Measurements from ENCODE around the gene EXOC5. TPM values are rescaled to one million over a fixed set of nuclear protein-coding genes. Genes with fewer than 3 reads are reported as not detected.
"Not testable (repeated sequence)": the region's sequence is repeated elsewhere in the genome, so short reads cannot be mapped to it uniquely, and the experiment has no call there.

The EXOC5 gene
- total and polyA plus RNA-seq, 5 donors: 11.3 to 66.5 (median 54.0) TPM

DNA sequence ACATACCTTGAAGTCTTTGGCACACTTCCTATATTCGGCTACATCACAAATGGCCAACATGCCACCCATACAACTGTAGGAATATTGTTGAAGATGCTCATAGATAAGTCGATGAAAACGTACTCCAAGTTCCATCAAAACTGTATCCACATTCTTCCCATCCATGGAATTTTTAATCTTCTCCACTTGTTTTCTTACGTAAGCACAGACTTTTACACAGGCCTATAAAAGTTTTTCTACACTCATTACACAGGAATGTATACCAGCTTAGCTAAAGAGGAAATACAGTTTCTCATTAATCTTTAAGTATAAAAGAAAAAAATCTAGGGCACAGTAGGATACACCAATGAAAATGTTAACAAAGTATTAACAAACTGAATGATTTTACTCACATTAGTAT is 59.1 kb downstream of the EXOC5 start:
- intact Hi-C loops (cut with DNase I): no loop called here
- Histone ChIP-seq H3K27me3 (ENCODE audit: control insufficient read depth, insufficient read depth) (no peaks in the 10 kb centered on the region), H3K27ac (ENCODE audit: low read length) (no peak overlapping the region), H3K4me3 (ENCODE audit: low read length) (no peak overlapping the region), H3K4me1 (ENCODE audit: control insufficient read depth, insufficient read depth, low read length) (no peaks in the 10 kb centered on the region), H3K9me3 (ENCODE audit: control insufficient read depth, low read length) (no peaks in the 10 kb centered on the region)
- 89% methylated on average over 4 of the region's 4 CpGs for WGBS
- ATAC-seq (no peak), DNase-seq (no peak)

DNA sequence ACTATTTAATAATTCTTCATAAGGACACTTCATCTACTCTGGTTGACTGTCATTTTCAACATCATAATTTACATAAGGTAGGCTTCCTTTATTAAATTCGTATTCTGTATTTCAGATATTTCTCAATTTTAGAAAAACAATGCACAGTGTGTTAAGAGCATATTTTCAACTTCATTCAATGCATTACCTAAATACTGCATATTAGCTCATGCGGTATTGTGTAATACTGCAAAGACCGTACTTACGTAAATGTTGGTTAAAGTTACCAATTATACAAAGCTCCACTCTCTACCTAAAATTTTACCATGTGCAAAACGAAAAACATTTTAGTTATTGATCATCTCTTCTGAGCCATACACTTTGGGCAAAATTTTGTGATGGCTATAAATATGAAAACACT is 62.8 kb downstream of the EXOC5 start:
- 91% methylated on average over 5 of the region's 5 CpGs for WGBS
- DNase-seq (no peak), ATAC-seq (no peak)
- Histone ChIP-seq H3K4me1 (ENCODE audit: control insufficient read depth, insufficient read depth, low read length) (no peaks in the 10 kb centered on the region), H3K9me3 (ENCODE audit: control insufficient read depth, low read length) (no peaks in the 10 kb centered on the region), H3K27ac (ENCODE audit: low read length) (no peak overlapping the region), H3K4me3 (ENCODE audit: low read length) (no peak overlapping the region), H3K27me3 (ENCODE audit: control insufficient read depth, insufficient read depth) (no peaks in the 10 kb centered on the region)
- intact Hi-C loops (cut with DNase I): no loop called here

- DNase-seq; H3K4me3 ChIP-seq (ENCODE audit: low read length); H3K27me3 ChIP-seq (ENCODE audit: control insufficient read depth, insufficient read depth); H3K4me1 ChIP-seq (ENCODE audit: control insufficient read depth, insufficient read depth, low read length); intact Hi-C loops (cut with DNase I); H3K9me3 ChIP-seq (ENCODE audit: control insufficient read depth, low read length); ATAC-seq; H3K27ac ChIP-seq (ENCODE audit: low read length): not testable (repeated sequence)
Observed at GRCh38 chr14:57202672-57203071, 66.0 kb downstream of the EXOC5 start.

- ATAC-seq (no peak), DNase-seq (no peak)
- Histone ChIP-seq H3K4me3 (ENCODE audit: low read length) (no peak overlapping the region), H3K27ac (ENCODE audit: low read length) (no peak overlapping the region), H3K27me3 (ENCODE audit: control insufficient read depth, insufficient read depth) (no peaks in the 10 kb centered on the region), H3K4me1 (ENCODE audit: control insufficient read depth, insufficient read depth, low read length) (no peaks in the 10 kb centered on the region), H3K9me3 (ENCODE audit: control insufficient read depth, low read length) (no peaks in the 10 kb centered on the region)
- intact Hi-C loops (cut with DNase I): no loop called here
- WGBS: 93% methylated on average over 6 of the region's 6 CpGs
Observed at GRCh38 chr14:57199921-57200320, 68.8 kb downstream of the EXOC5 start.

DNA sequence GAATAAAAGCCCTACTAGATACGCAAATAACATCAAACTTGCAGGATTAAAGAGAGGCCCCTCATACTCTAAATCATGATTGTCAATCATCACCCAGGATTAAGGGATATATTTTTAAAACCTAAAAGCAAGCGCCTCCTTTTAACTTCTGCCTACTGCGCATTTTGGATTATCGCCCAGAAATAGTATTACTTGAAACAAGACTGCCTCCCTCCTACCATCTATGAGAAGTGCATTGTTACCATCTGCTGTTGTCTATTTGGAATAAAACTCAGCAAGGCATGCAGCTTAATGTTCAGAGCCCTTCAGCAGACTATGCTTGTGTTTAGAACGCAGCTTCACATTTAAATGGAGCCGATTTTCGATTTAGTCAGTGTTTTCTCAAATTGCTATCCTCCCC is 79.6 kb downstream of the EXOC5 start:
- 64% methylated on average over 7 of the region's 7 CpGs for WGBS
- ATAC-seq (no peak), DNase-seq (no peak)
- no peak overlapping the region for H3K27ac ChIP-seq (ENCODE audit: low read length)
- H3K9me3 ChIP-seq (ENCODE audit: control insufficient read depth, low read length): no peaks in the 10 kb centered on the region
- no peaks in the 10 kb centered on the region for H3K4me1 ChIP-seq (ENCODE audit: control insufficient read depth, insufficient read depth, low read length)
- no peak overlapping the region for H3K4me3 ChIP-seq (ENCODE audit: low read length)
- intact Hi-C loops (cut with DNase I): no loop called here
- H3K27me3 ChIP-seq (ENCODE audit: control insufficient read depth, insufficient read depth): no peaks in the 10 kb centered on the region

GRCh38 chr14:57182760-57183503 is 85.8 kb downstream of the EXOC5 start:
- DNase-seq (no peak), ATAC-seq (no peak)
- WGBS: 16% methylated on average over 5 of the region's 5 CpGs
- no peak overlapping the region for H3K27ac ChIP-seq (ENCODE audit: low read length)
- H3K27me3 ChIP-seq (ENCODE audit: control insufficient read depth, insufficient read depth): peaks cover 2% of the 10 kb centered on the region
- no peaks in the 10 kb centered on the region for H3K9me3 ChIP-seq (ENCODE audit: control insufficient read depth, low read length)
- no peak overlapping the region for H3K4me3 ChIP-seq (ENCODE audit: low read length)
- intact Hi-C loops (cut with DNase I): no loop called here
- H3K4me1 ChIP-seq (ENCODE audit: control insufficient read depth, insufficient read depth, low read length): no peaks in the 10 kb centered on the region

- intact Hi-C loops (cut with DNase I): no loop called here
- no peaks in the 10 kb centered on the region for H3K9me3 ChIP-seq (ENCODE audit: control insufficient read depth, low read length)
- H3K27ac ChIP-seq (ENCODE audit: low read length): no peak overlapping the region
- no peak for ATAC-seq
- no peak for DNase-seq
- H3K27me3 ChIP-seq (ENCODE audit: control insufficient read depth, insufficient read depth): peaks cover 2% of the 10 kb centered on the region
- H3K4me1 ChIP-seq (ENCODE audit: control insufficient read depth, insufficient read depth, low read length): no peaks in the 10 kb centered on the region
- 77% methylated on average over 4 of the region's 4 CpGs for WGBS
- no peak overlapping the region for H3K4me3 ChIP-seq (ENCODE audit: low read length)
Observed at GRCh38 chr14:57179273-57179672, 89.4 kb downstream of the EXOC5 start.

DNA sequence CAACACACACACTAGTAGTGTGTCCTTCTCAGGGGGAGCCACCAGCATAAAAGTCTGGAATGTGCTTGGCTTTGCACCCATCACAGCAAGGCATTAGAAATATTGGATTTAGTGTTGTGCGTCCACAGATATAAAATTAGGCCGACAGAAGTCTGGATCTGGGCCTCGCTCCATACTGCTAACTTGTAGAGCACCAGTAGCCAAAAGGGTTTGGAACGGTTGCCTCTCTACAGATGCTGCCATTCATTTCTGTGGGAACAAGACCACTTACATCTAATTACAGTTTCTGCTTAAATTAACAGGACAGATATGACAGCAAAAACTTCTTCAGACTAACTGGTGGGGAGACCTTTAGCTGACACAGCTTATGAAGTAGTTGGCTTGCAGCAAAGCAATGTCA is 94.2 kb downstream of the EXOC5 start:
- Histone ChIP-seq H3K27me3 (ENCODE audit: control insufficient read depth, insufficient read depth) (no peaks in the 10 kb centered on the region), H3K27ac (ENCODE audit: low read length) (no peak overlapping the region), H3K9me3 (ENCODE audit: control insufficient read depth, low read length) (no peaks in the 10 kb centered on the region), H3K4me3 (ENCODE audit: low read length) (no peak overlapping the region), H3K4me1 (ENCODE audit: control insufficient read depth, insufficient read depth, low read length) (no peaks in the 10 kb centered on the region)
- 71% methylated on average over 4 of the region's 4 CpGs for WGBS
- DNase-seq (no peak), ATAC-seq (no peak)
- intact Hi-C loops (cut with DNase I): no loop called here

DNA sequence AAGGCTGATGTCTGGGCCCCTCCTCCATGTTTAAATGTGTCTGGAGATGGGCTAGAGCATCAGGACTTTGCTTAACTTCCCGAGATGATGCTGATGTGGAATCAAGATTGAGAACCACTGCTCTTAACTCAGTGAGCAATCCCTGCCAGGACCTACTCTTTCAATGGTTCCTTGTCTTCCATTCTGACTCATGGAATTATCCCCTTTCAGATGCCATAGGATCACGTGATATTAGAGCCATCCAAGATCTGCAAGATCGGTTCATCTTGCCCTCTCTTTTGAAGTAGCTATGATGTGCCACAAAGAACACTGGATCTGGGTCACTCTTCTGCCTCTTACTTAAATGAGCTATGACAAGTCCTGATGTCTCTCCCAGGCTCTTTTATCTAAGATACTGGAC is 96.8 kb downstream of the EXOC5 start:
- DNase-seq (no peak), ATAC-seq (no peak)
- intact Hi-C loops (cut with DNase I): no loop called here
- Histone ChIP-seq H3K4me1 (ENCODE audit: control insufficient read depth, insufficient read depth, low read length) (no peaks in the 10 kb centered on the region), H3K9me3 (ENCODE audit: control insufficient read depth, low read length) (no peaks in the 10 kb centered on the region), H3K27me3 (ENCODE audit: control insufficient read depth, insufficient read depth) (no peaks in the 10 kb centered on the region), H3K4me3 (ENCODE audit: low read length) (no peak overlapping the region), H3K27ac (ENCODE audit: low read length) (no peak overlapping the region)
- 79% methylated on average over 3 of the region's 3 CpGs for WGBS

- intact Hi-C loops (cut with DNase I): no loop called here
- Histone ChIP-seq H3K9me3 (ENCODE audit: control insufficient read depth, low read length) (no peaks in the 10 kb centered on the region), H3K27me3 (ENCODE audit: control insufficient read depth, insufficient read depth) (no peaks in the 10 kb centered on the region), H3K4me1 (ENCODE audit: control insufficient read depth, insufficient read depth, low read length) (no peaks in the 10 kb centered on the region), H3K4me3 (ENCODE audit: low read length) (no peak overlapping the region), H3K27ac (ENCODE audit: low read length) (no peak overlapping the region)
- DNase-seq (no peak), ATAC-seq (no peak)
- 86% methylated on average over 5 of the region's 5 CpGs for WGBS
Observed at GRCh38 chr14:57171363-57171762, 97.3 kb downstream of the EXOC5 start.

- no peaks in the 10 kb centered on the region for H3K4me1 ChIP-seq (ENCODE audit: control insufficient read depth, insufficient read depth, low read length)
- no peaks in the 10 kb centered on the region for H3K9me3 ChIP-seq (ENCODE audit: control insufficient read depth, low read length)
- ATAC-seq (no peak), DNase-seq (no peak)
- intact Hi-C loops (cut with DNase I): no loop called here
- no peaks in the 10 kb centered on the region for H3K27me3 ChIP-seq (ENCODE audit: control insufficient read depth, insufficient read depth)
- H3K4me3 ChIP-seq (ENCODE audit: low read length): no peak overlapping the region
- WGBS: 63% methylated on average over 3 of the region's 3 CpGs
- H3K27ac ChIP-seq (ENCODE audit: low read length): no peak overlapping the region
Observed at GRCh38 chr14:57169901-57170300, 98.8 kb downstream of the EXOC5 start.

DNA sequence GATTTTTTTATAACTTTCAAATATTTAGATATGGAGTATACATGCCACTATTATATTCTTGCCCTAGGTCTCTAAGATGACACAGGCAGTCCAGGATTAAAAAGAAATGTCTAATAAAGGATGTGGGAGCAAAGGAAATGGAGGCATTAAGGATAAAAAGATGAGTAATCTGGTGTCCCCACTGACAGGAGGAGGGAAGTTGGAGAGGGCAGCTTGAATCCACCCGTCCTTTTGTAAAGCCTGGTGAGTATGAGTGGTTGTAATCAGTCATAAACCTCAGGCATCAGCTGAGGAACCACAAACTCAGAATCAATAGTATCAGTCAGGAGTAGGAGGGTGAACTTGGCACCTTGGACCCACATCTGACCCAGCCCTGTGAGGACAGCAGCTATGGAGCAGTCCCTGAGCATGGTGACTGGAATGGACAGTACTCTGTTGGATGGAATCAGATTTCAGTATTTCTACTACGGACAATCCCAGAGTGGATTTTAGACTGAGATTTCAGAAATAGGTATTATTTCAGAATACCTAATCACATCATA is 100.5 kb downstream of the EXOC5 start:
- ATAC-seq: no peak
- H3K9me3 ChIP-seq (ENCODE audit: control insufficient read depth, low read length): no peaks in the 10 kb centered on the region
- no peak overlapping the region for H3K4me3 ChIP-seq (ENCODE audit: low read length)
- 72% methylated on average over 2 of the region's 2 CpGs for WGBS
- no peaks in the 10 kb centered on the region for H3K4me1 ChIP-seq (ENCODE audit: control insufficient read depth, insufficient read depth, low read length)
- no peaks in the 10 kb centered on the region for H3K27me3 ChIP-seq (ENCODE audit: control insufficient read depth, insufficient read depth)
- DNase-seq: no peak
- intact Hi-C loops (cut with DNase I): no loop called here
- H3K27ac ChIP-seq (ENCODE audit: low read length): no peak overlapping the region

Measured in right cardiac atrium (tissue), 5 donors.